GM12878 (cell line): ENCODE results near the gene RAB4B. TPM values are rescaled to one million over a fixed set of nuclear protein-coding genes. Genes with fewer than 3 reads are reported as not detected.

Experiments
- ATAC-seq: fragments of 200-7000 bp; cut with Tn5 transposase; 3 replicates; pipeline ENCODE4 v1.9.1; 2020; ENCODE audit warnings: mild to moderate bottlenecking, moderate library complexity
- BruUV-seq: library from RNA; stranded (reverse); fragments of 400-500 nt; replicated peaks from 2 replicates; lab custom pipeline; 2021; lab: Mats Ljungman, UMichigan
- CTCF ChIA-PET: fragments of 300-600 bp; sonication (Branson Sonifier 250); formaldehyde crosslinking; extraction: SDS; loops from one replicate; lab custom pipeline; 2021; ENCODE audit warnings: inconsistent platforms; lab: Yijun Ruan, JAX
- POLR2A ChIA-PET: fragments of 350-600 bp; formaldehyde crosslinking; extraction: SDS; loops from one replicate; lab custom pipeline; 2021; ENCODE audit warnings: inconsistent platforms; lab: Charles Lee
- RAD21 ChIA-PET: fragments of 300-600 bp; sonication (Branson Sonifier 250); formaldehyde crosslinking; loops from one replicate; lab custom pipeline; 2023; ENCODE audit warnings: antibody characterized with exemption; ENCODE audit not compliant: unreplicated experiment; lab: Charles Lee
- SMC1A ChIA-PET: fragments of 300-600 bp; sonication (Branson Sonifier 250); formaldehyde crosslinking; loops from one replicate; lab custom pipeline; 2023; ENCODE audit not compliant: unreplicated experiment, uncharacterized antibody; lab: Charles Lee
- DNase-seq: peaks from one replicate; pipeline ENCODE4 v3.0.0-alpha.2; 2011; ENCODE audit warnings: low read depth, low spot score
- FAIRE-seq: peaks from 3 replicates; lab custom pipeline; 2011; peaks lifted over from hg19 to GRCh38; lab: Jason Lieb, UNC
- H2AFZ ChIP-seq: 2 replicates; pipeline ENCODE4 v1.6.0; 2011; ENCODE audit warnings: low read depth, low read length, control low read depth; ENCODE audit not compliant: control insufficient read depth
- H3K27ac ChIP-seq: 2 replicates; pipeline ENCODE4 v1.5.1; 2011; ENCODE audit warnings: control low read depth; ENCODE audit not compliant: control insufficient read depth, insufficient read depth
- H3K27me3 ChIP-seq, 2 experiments: replicated peaks in 1 of 2; 2 replicates each; pipeline versions ENCODE4 v1.6.0 to v1.6.1; 2011; ENCODE audit warnings: low read length in 1 of 2; ENCODE audit not compliant: control insufficient read depth in 2 of 2, insufficient read depth in 2 of 2
- H3K36me3 ChIP-seq, 2 experiments: 2 replicates each; pipeline ENCODE4 v1.5.1; 2011; ENCODE audit warnings: low read length in 1 of 2; ENCODE audit not compliant: control insufficient read depth in 2 of 2, insufficient read depth in 2 of 2
- H3K4me1 ChIP-seq: 2 replicates; pipeline ENCODE4 v1.6.1; 2011; ENCODE audit warnings: mild to moderate bottlenecking, low read length, moderate library complexity, mixed read lengths; ENCODE audit not compliant: control insufficient read depth, insufficient read depth
- H3K4me2 ChIP-seq: 2 replicates; pipeline ENCODE4 v1.6.0; 2011; ENCODE audit warnings: control low read depth; ENCODE audit not compliant: control insufficient read depth, insufficient read depth
- H3K4me3 ChIP-seq: fragments of 200-600 bp; sonication (generic); 2 replicates; pipeline ENCODE4 v1.5.1; 2016
- H3K79me2 ChIP-seq: 2 replicates; pipeline ENCODE4 v1.6.0; 2011; ENCODE audit warnings: low read length; ENCODE audit not compliant: control insufficient read depth, insufficient read depth
- H3K9ac ChIP-seq: 2 replicates; pipeline ENCODE4 v1.8.0; 2011; ENCODE audit warnings: low read length, control low read depth, mixed read lengths; ENCODE audit not compliant: control insufficient read depth, insufficient read depth
- H3K9me3 ChIP-seq: replicated peaks from 3 replicates; pipeline ENCODE4 v1.5.1; 2011; ENCODE audit warnings: mild to moderate bottlenecking, low read length; ENCODE audit not compliant: control insufficient read depth, insufficient read depth
- H4K20me1 ChIP-seq: 2 replicates; pipeline ENCODE4 v1.6.0; 2011; ENCODE audit not compliant: control insufficient read depth, insufficient read depth
- CEBPB ChIP-seq, 2 experiments: fragments of 150-350 bp in 1 of 2; IDR thresholded peaks; 2 replicates each; pipeline ENCODE4 v1.6.1; 2012 to 2014; ENCODE audit warnings: low read depth in 2 of 2, low read length in 2 of 2, borderline replicate concordance in 1 of 2, inconsistent platforms in 1 of 2
- NBN ChIP-seq: fragments of 450-650 bp; IDR thresholded peaks from 2 replicates; pipeline ENCODE4 v1.6.1; 2016
- NFYA ChIP-seq: IDR thresholded peaks from 2 replicates; pipeline ENCODE4 v1.6.1; 2011; ENCODE audit warnings: low read depth, mild to moderate bottlenecking, low read length, improper control_type of control experiment, borderline replicate concordance
- PAX5 ChIP-seq: IDR thresholded peaks from 2 replicates; pipeline ENCODE4 v1.6.1; 2011; ENCODE audit warnings: low read depth, low read length, borderline replicate concordance
- ZBED1 ChIP-seq: IDR thresholded peaks from 2 replicates; pipeline ENCODE4 v1.6.1; 2016; ENCODE audit warnings: borderline replicate concordance
- ZNF207 ChIP-seq: fragments of 450-650 bp; IDR thresholded peaks from 2 replicates; pipeline ENCODE4 v1.6.1; 2014; ENCODE audit warnings: antibody characterized with exemption, mild to moderate bottlenecking, borderline replicate concordance
- WGBS: methylation state at CpG from one replicate; pipeline ENCODE4 v1.1.6; 2016; ENCODE audit warnings: low lambda C conversion rate; ENCODE audit not compliant: insufficient replicate concordance, insufficient coverage; ENCODE audit errors: missing lambda C conversion rate; 5-methylcytosine and 5-hydroxymethylcytosine counted together
- in situ Hi-C: fragments of 300-500 bp; cut with MboI; formaldehyde crosslinking; loops from 9 replicates; pipeline ENCODE4 v1.14.3; 2018; ENCODE audit warnings: mixed read lengths
- intact Hi-C: fragments of 100-400 bp; cut with micrococcal nuclease; formaldehyde crosslinking; loops from one replicate; pipeline ENCODE4 v1.14.2; 2022; ENCODE audit not compliant: unreplicated experiment
- polyA plus RNA-seq, 11 experiments: library from polyadenylated mRNA; depleted of rRNA in 4 of 11; unstranded in 6 of 11; stranded (reverse) in 5 of 11; fragments of >200 nt; fragmentation: Nextera tagmentation in 4 of 11; fragmentation: Illumina TruSeq in 1 of 11; extraction: Ambion mirVana in 4 of 11; extraction: Trizol in 1 of 11; gene quantifications; 1 replicate in 1 of 11; 2 replicates in 10 of 11; pipeline versions ENCODE4 v1.2.1 to v1.2.3, GENCODE V29; 2011 to 2016; ENCODE audit warnings: inconsistent platforms in 2 of 11, missing spikeins in 2 of 11, low read depth in 1 of 11
- total RNA-seq, 4 experiments: library from RNA; depleted of rRNA in 3 of 4; stranded (reverse); fragments of >200 nt in 3 of 4; fragmentation: Illumina TruSeq in 1 of 4; extraction: Trizol in 1 of 4; gene quantifications; 2 replicates each; pipeline versions ENCODE4 v1.2.1 to v1.2.3, GENCODE V29; 2013 to 2021
- TF ChIP-seq, protein P1 (sequence below): IDR thresholded peaks from 2 replicates; pipeline ENCODE4 v1.6.1; 2012; ENCODE audit warnings: low read depth, low read length, improper control_type of control experiment
- TF ChIP-seq, protein P2 (sequence below): IDR thresholded peaks from 2 replicates; pipeline ENCODE4 v1.6.1; 2012; ENCODE audit warnings: mild to moderate bottlenecking, low read depth, low read length
- TF ChIP-seq, protein P3 (sequence below): fragments of 450-650 bp; IDR thresholded peaks from 2 replicates; pipeline ENCODE4 v1.6.1; 2016; ENCODE audit warnings: mild to moderate bottlenecking

The RAB4B gene
- total and polyA plus RNA-seq, 10 of the 15 experiments (the other 5 are each of a cell fraction or from before 2014, with no cell fraction given), result 0.60 to 51.5 (median 27.7) TPM

- Histone ChIP-seq H3K9me3 (no peaks in the 10 kb centered on the region), H3K9ac (peak within 1 kb of the TSS; percentile 84), H2AFZ (peak within 1 kb of the TSS; percentile 45), H3K79me2 (peaks cover 47% of the 10 kb centered on the region), H3K4me2 (peak within 1 kb of the TSS; percentile 88), H4K20me1 (peaks cover 15% of the 10 kb centered on the region), H3K27me3 (no peaks in the 10 kb centered on the region), H3K36me3 (peaks cover 7 to 11% of the 10 kb centered on the region in 2 experiments; a peak in 3 of 4 replicates), H3K4me1 (peaks cover 43% of the 10 kb centered on the region), H3K27ac (peak within 1 kb of the TSS; percentile 91), H3K4me3 (peak within 1 kb of the TSS; percentile 98)
- CTCF ChIA-PET, result interaction anchor here (0.9 to 3.2 kb wide), 8 partner anchors 8 to 136 kb away, joined by 3 to 50 read pairs (median 6); partner anchors contain the start of genes ACTMAP, RAB4B and SNRPA
- ATAC-seq (peak; percentile 91), DNase-seq (peak; percentile 97), FAIRE-seq (peak; percentile 98)
- RAD21 ChIA-PET, result interaction anchor here (0.7 to 4.6 kb wide), 12 partner anchors 8 to 136 kb away, joined by 3 to 56 read pairs (median 4); partner anchors contain the start of genes ACTMAP, COQ8B, ITPKC and RAB4B
- intact Hi-C loops, result loop anchor here (1.0 to 2.0 kb wide), 4 partner anchors 22 to 464 kb away; partner anchors contain the start of genes ACTMAP, COQ8B and ITPKC
- WGBS, result under 1% methylated on average over 57 of the region's 110 CpGs
- POLR2A ChIA-PET, result interaction anchor here (0.6 to 4.3 kb wide), 13 partner anchors 11 to 378 kb away, joined by 3 to 83 read pairs (median 5); partner anchors contain the start of genes ACTMAP, COQ8B, ITPKC and MIA
- in situ Hi-C loops, result no loop called here
- SMC1A ChIA-PET, result interaction anchor here (0.6 to 5.3 kb wide), 12 partner anchors 8 to 528 kb away, joined by 3 to 39 read pairs (median 5); partner anchors contain the start of genes ACTMAP, MIA, RAB4B and SNRPA
- no TSS peak for BruUV-seq
- TF ChIP-seq, protein P1, sequence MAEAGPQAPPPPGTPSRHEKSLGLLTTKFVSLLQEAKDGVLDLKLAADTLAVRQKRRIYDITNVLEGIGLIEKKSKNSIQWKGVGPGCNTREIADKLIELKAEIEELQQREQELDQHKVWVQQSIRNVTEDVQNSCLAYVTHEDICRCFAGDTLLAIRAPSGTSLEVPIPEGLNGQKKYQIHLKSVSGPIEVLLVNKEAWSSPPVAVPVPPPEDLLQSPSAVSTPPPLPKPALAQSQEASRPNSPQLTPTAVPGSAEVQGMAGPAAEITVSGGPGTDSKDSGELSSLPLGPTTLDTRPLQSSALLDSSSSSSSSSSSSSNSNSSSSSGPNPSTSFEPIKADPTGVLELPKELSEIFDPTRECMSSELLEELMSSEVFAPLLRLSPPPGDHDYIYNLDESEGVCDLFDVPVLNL, result 0 out of 2 replicates have a peak, but pooled peaks have one; percentile 24
- TF ChIP-seq, protein P2, sequence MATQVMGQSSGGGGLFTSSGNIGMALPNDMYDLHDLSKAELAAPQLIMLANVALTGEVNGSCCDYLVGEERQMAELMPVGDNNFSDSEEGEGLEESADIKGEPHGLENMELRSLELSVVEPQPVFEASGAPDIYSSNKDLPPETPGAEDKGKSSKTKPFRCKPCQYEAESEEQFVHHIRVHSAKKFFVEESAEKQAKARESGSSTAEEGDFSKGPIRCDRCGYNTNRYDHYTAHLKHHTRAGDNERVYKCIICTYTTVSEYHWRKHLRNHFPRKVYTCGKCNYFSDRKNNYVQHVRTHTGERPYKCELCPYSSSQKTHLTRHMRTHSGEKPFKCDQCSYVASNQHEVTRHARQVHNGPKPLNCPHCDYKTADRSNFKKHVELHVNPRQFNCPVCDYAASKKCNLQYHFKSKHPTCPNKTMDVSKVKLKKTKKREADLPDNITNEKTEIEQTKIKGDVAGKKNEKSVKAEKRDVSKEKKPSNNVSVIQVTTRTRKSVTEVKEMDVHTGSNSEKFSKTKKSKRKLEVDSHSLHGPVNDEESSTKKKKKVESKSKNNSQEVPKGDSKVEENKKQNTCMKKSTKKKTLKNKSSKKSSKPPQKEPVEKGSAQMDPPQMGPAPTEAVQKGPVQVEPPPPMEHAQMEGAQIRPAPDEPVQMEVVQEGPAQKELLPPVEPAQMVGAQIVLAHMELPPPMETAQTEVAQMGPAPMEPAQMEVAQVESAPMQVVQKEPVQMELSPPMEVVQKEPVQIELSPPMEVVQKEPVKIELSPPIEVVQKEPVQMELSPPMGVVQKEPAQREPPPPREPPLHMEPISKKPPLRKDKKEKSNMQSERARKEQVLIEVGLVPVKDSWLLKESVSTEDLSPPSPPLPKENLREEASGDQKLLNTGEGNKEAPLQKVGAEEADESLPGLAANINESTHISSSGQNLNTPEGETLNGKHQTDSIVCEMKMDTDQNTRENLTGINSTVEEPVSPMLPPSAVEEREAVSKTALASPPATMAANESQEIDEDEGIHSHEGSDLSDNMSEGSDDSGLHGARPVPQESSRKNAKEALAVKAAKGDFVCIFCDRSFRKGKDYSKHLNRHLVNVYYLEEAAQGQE, result no peak
- TF ChIP-seq ZNF207 (no peak), NBN (no peak), ZBED1 (peak; percentile 8; the same call in 1 of the 2 replicates), NFYA (no peak), PAX5 (no peak), CEBPB (IDR thresholded peaks at IDR 0.05; ENCODE audit: borderline replicate concordance in 1 of 2, low read depth in 2 of 2, low read length in 2 of 2) (no peak)
- TF ChIP-seq, protein P3, sequence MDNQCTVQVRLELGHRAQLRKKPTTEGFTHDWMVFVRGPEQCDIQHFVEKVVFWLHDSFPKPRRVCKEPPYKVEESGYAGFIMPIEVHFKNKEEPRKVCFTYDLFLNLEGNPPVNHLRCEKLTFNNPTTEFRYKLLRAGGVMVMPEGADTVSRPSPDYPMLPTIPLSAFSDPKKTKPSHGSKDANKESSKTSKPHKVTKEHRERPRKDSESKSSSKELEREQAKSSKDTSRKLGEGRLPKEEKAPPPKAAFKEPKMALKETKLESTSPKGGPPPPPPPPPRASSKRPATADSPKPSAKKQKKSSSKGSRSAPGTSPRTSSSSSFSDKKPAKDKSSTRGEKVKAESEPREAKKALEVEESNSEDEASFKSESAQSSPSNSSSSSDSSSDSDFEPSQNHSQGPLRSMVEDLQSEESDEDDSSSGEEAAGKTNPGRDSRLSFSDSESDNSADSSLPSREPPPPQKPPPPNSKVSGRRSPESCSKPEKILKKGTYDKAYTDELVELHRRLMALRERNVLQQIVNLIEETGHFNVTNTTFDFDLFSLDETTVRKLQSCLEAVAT, result no peak
Observed at GRCh38 chr19:40798683-40799557, 20.9 kb downstream of the RAB4B start, which contains the start of gene EGLN2. Gene EGLN2 (plus strand): TSS chr19:40799191. CDS start chr19:40800573, 1,382 bp downstream.
